ENCODE results near the gene COL8A2.
"Not testable (repeated sequence)": the region's sequence is repeated elsewhere in the genome, so short reads cannot be mapped to it uniquely, and the experiment has no call there.

Gene COL8A2

DNA sequence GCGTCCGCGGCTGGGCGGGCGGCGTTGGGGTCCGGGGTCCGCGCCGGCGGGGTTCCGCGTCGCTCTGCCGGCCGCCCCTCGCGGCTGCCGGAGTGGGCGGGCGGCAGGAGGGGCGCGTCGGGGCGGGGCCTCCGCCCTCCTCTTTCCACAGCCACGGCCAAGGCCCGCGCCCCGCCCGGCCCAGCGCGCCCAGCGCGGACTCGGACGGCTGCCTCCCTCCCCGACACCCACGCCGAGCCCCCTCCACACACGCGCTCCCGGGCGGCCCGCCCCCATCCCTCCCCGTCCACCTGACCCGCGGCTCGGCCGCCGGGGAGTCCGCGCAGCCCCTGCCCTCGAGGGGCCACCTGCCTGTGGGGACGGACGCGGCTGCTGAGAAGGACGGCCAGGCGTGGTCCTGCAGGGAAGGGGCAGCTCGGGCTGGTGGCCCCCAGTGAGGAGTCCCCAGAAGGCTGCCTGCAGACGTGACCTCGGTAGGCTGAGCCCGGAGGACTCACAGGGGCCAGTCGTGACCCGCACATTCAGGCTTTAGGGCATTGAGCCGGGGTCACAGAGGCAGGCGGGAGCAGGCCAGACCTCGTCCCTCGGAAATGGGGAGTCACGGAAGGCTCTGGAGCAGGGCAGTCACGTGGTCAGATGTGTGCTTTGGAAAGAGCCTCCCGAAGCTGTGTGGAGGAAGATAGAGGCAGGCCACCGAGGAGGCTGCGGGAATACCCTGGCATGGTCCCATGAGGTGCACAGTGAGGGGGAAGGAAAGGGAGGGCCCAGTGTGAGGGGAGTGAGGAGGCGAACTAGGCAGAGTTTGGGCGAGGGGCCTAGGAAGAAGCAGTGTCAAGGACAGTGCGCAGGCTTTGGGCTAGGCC lies at the start of gene COL8A2:
Gene COL8A2 (minus strand): TSS at position 94 of the 863 bp plus-strand sequence. CDS start 24,980 bp downstream, outside the sequence.
- DNase-seq, result no peak

DNA sequence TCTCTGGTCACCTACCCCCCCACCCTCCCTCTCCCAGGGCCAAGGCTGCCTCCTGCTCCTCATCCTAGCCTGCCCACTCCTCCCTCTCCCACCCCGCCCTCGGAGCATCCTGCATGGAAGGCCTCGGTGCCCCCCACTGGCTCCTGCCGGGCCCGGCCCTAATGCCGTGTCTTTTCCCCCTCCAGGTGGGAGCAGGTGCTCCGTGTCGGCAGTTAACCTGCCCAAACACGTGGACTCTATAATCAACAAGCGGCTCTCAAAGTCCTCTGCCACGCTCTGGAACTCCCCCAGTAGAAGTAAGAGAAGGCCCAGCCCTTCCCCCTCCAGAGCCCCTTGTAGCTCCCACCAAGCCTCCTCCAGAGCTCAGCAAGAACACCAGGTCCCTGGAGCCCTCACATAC lies 49.7 kb upstream of the COL8A2 start:
- DNase-seq, result no peak

DNA sequence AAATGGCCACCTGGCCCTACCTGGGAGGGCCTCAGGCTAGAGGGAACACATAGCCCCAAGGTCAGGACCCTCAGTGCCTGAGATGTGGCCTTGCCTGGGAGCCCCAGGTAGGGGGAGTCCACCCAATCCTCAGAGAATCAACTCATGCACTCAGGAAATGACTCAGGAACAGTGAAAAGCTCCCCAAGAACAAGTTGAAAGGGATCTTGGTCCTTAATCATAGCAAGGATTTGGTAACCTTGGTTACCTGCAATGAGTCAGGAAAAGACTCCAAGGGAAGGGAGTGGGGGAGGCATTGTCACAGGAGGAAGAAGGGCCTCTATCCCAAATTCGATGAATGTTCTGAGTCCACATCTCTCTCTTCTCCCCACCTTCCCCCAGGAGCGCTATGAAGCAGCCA lies 48.0 kb upstream of the COL8A2 start:
- DNase-seq, result no peak

DNA sequence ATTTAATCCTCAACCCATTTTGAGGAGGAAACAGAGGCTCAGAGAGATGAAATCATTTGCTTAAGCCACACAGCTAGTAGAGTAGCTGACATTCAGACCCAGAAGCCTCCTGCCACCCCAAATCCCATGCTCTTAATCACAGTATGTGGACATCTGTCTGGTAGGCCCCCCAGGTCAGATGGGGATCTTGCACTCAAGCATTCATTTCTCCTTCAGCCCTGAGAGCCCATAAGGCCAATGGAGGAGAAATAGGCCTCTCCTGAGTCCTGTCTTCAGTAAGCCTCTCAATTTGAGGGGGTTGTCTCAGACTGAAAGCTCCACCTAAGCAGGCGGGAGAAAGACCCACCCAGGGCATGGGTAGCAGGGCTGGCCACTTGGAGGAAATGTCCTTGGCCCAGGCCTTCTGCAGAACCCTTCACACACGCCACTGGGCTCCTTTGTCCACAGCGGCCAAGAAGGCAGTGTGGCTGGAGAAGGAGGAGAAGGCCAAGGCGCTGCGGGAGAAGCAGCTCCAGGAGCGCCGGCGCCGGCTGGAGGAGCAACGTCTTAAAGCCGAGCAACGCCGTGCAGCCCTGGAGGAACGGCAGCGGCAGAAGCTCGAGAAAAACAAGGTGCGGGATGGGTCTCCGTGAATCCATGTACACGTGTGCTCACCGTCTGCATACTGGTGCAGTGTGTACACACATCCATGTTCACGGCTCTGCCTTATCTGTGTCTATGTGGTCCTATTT lies 47.2 kb upstream of the COL8A2 start:
- no peak for DNase-seq

DNA sequence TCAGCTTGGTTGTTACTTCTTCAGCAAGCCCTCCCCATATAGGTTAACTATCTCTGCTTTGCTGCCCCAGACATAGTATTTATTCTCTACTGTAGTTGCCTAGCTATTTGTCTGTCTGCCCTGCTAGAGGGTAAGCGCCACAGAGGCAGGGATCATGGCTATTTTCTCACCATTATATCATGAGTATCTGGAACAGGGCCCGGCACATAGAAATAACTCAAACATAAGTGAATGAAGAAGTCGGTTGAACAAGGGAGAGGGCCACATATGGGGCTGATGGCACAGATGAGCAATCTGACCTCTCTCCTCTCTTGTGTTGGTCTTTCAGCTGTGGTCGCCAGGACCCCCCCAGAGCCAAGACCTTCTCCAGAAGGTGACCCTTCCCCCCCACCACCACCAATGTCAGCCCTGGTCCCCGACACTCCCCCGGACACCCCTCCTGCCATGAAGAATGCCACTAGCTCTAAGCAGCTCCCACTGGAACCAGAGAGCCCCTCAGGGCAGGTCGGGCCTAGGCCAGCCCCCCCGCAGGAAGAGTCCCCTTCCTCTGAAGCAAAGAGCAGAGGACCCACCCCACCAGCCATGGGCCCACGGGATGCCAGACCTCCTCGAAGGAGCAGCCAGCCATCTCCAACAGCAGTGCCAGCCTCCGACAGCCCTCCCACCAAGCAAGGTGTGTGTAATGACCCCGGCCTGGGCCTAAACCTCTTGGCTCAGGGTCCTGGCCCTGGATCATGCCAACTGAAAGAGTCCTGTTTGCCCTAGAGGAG lies 45.8 kb upstream of the COL8A2 start:
- DNase-seq, result no peak

DNA sequence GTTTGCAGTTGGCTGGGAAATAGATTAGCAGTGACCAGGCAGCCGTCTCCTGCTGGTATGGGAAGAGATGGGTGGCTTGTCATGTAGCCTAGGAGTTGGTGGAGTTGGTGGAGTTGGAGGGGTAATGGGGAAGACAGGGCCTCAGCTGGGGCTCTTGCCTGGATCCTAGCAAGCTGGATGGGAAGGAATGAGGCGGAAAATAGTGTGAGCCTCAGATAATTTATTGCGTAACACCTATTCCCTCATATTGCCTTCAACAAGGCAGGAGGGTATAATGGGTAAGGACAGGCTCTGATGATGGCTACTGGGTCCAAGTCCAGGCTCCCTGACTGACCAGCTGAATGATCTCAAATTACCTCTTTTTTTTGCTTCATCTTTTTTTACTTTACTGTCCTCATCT lies 43.5 kb upstream of the COL8A2 start:
- no peak for DNase-seq

DNA sequence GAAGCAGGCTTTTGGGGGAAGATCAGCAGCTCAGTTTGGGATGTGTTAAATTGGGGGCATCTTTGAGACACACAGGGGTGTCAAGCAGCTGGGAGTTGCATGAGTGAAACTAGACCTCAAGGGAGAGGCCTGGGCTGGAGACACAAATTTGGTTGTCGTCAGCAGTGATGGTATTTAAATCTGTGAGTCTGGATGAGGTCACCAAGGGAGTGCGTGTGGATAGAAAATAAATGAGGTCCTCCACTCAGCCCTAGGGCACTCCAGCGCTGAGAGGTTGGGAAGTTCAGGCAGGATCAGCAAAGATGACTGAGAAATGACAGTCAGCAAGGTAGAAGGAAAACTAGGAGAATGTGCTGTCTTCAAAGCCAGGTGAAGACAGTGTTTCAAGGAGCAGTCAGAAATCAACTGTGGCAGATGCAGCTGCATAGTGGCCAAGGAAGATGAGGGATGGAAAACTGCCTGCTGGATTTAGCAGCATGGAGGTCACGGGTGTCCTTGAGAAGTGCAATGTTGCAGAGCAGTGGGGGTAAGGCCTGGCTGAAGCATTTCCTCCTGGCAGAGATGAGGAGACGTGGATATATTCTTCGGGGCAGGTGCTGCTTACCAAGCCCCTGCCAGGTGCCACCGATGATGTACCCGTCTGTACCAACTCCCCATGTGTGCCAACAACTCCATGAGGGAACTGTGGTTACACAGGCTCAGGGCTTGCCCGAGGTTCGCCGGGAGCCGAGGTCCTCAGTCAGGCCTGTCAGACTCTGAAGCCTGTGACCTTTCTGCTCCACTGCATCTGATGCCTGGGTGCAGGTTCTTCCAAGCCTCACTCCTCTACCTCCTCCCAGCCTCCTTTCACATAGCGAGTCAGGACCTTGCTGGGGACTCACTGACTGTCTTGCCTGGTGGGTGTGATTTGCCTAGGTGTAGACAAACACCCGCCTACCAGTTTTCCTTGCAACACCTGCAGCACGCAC lies 42.2 kb upstream of the COL8A2 start:
- no peak for DNase-seq

DNA sequence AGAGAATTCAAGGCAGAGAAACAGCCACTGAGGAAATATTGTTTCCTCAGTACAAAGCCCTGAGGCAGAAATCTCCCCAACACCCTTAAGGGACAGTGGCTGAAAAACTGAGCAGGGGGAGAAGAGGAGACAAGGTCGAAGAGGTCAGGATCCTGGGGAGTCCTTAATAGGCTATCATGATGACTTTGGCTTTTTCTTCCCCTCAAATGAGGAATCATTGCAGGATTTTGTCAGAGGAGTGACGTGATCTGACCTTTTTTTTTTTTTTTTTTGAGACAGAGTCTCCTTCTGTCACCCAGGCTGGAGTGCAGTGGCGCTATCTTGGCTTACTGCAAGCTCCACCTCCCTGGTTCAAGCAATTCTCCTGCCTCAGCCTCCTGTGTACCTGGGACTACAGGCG lies 41.1 kb upstream of the COL8A2 start:
- DNase-seq, result no peak

DNA sequence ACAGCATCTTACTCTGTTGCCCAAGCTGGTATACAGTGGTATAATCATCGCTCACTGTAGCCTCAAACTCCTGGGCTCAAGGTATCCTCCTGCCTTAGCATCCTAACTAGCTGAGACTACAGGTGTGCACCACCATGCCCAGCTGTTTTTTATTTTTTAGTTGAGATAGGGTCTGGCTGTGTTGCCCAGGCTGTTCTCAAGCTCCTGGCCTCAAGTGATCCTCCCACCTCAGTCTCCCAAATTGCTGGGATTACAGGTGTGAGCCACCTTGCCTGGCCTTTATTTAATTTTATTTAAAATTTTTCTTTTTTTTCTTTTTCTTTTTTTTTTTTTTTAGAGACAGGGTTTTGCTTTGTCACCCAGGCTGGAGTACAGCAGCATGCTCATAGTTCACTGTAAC lies 40.1 kb upstream of the COL8A2 start:
- DNase-seq, result no peak

DNA sequence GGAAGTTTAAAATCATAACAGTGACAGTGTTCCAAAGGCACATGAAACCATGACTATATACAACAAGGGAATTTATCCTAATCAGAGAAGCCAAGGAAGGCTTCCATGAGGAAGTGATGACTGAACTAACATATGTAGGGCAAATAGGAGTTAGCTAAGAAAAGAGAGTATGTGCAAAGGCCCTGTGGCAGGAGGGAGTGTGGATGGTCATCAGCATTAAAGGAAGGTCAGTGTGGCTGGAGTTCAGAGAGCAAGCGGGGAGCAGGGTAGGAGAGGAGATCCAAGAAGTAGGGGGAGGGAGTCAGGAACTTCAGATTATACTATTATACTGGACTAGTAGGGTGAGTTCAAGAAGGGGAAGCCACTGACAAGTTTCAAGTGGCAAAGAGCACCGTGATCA lies 39.3 kb upstream of the COL8A2 start:
- no peak for DNase-seq

DNA sequence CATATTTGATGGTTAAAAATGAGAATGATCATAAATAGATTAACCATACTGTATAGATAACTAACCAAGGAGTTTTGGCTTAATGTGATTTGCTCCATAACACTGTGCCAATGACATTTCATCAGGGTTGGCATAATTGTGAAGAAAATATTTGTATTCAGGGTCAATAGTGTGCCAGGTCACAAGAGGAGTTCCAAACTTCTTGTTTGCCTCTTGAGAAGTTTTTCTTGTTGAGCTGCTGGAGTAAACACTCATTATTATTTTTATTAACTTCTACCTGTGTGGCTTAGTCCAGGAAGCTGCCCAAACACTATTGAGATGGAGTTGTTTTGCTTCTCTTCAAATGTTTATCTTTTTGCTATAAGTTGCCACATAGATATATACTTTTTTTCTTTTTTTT lies 38.4 kb upstream of the COL8A2 start:
- DNase-seq, result no peak

DNA sequence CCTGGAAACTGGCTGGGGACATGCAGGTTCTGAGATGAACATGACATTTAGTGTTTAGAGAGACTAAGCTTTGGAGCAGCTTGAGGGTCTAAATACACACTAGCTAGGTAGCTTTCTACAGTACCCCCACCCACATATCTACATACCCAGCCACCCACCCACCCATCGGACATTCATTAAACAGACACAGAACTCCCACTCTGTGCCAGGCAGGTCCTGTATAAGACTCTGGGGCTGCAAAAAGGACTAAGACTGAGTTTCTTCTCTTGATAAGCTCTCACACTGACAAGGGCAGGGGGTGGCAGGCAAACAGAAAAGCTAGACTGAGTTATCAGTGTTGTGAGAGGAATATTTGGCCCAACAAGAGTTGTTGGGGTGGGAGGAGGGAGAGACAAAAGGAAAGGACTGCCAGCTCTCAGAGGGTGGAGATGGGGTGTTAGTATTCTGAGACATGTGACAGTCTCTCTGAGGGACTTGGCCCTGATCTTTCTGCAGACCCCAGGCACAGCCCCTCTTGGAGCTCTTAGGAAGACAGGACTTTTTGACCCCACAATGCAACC lies 37.7 kb upstream of the COL8A2 start:
- no peak for DNase-seq

DNA sequence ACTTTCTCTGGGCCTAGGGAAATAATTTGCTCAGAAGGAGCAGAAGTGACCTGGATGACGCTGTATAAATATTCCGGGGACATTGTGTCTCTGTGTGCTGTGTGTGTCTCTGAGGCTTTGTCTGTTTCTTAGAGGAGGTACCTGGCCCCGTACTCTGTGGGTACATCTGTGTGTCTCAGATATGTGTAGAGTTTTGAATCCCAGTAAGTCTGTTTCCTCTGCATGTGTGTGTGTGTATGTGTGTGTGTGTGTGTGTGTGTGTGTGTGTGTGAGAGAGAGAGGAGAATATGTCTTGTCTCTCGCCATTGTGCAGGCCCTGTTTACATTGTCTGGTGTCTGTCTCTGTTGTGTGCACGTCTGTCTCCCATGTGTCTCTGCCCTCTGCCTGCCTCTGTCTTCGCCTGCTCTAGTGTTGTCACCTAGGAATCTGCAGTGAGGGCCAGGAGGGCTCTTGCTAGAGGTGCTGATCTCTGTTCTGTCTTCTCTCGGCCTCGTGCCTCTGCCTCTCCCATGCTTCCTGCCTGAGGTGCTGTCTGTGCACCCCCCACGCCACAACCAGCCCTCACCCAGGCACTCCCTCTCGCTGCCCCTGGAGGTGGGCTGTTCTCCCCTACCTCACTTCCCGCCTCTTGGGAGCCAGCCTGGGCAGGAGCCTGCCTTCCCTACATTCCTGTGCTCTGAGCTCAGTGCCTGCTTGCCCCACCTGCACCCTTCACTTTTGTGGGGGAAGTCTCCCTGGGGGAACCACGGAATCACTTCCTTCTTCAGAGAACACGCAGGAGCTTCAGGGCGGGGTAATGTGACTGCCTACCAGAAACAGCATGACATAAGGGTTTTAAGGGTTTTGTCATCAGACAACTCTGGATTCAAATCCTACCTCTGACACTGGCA lies 36.9 kb upstream of the COL8A2 start:
- DNase-seq, result no peak

DNA sequence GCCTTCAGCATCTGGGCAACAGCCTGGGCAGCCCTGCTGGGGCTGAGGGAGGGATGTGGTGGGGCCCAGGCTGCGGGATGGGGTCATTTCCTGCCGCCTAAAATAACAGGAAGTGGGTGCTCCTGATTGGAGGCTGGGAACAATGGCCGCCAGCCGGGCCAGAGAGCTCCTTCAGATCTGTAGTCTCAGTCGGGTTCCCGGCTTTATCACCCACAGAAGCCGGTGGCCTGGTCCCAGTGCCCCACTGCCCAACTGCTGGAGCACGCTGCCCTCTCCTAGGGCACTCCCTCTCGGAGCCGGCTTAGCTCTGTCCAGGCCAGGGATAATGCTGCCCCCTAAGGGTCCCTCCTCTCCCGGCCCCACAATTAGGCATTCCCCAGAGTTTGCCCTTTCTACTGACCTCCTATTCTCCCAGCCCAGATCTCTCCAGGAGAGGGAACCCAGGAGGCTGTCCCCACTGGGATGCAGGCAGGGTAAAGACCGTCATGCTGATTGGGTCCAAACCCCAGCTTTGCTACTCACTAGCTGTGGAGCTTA lies 36.0 kb upstream of the COL8A2 start:
- no peak for DNase-seq

DNA sequence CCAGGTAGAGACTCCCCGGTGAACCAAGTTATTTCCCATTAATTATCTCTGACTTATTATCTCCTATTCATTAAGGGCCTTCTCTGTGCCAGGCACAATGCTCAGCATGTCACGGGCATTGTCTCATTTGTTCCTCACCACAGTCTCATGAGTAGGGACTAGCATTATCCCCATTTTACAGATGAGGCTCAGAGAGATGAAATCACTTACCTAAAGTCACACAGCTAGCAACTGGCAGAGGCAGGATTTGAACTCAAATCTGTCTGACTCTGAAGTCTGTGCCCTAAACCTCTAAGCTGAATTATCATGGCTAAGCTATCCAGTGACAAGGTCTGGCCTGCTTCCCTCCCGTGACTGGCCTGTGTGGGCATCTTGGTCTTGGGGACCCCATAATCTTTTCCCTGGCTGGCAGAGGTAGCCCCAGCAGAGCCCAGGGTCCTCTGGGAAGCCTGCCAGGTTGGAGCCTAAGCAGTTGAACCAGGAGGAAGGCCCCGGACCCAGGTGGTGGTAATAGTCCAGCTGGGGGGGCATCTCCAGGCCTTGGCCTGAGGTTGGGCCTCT lies 35.4 kb upstream of the COL8A2 start:
- no peak for DNase-seq

DNA sequence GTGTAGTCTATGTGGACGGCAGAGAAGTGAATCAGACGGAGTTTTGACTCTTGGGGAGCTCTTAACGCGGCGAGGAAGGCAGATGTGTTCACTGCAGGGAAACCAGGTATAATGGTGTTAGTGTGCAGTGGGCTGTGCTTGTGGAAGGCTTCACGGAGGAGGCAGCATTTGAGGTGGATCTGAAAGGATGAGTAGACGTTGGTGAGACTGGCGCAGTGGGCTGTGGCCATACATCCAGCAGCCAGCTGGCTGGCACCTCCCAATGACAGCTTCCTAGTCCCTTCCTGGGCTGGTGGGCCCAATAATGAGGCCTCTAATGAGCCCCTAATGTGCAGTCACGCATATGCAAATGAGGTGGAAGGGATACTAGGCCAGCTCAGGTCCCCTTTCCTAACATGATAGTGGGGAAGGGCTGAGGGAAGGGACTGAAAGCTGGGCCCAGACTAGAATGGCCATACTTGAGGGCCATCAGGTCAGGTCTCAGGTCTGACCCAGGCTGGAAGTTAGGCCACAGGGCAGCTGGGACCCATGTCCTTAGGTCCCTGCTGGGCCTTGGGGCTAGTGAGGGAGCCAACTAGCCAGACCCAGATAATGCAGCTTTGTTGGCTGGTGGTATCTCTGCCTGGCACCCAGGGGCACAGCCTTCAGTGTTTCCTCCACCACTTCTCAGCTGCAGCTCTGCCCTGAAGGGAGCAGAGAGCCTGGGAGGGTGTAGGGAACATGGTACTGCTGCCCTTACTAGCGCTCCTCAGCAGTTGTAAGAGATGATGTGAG lies 34.8 kb upstream of the COL8A2 start:
- DNase-seq, result no peak

DNA sequence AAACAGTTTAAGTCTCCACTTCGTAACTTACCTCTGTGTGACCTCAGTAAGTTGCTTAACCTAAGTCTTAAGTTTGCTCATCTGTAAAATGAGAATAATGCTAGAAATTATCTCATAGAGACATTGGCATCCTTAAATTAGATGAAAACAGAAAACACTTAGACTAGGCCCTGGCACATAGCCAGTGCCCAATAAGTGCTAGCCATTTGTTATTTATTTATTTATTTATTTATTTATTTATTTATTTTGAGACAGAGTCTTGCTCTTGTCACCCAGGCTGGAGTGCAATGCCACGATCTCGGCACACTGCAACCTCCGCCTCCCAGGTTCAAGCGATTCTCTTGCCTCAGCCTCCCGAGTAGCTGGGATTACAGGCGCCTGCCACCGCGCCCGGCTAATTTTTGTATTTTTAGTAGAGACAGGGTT lies 33.8 kb upstream of the COL8A2 start:
- DNase-seq, result not testable (repeated sequence)

DNA sequence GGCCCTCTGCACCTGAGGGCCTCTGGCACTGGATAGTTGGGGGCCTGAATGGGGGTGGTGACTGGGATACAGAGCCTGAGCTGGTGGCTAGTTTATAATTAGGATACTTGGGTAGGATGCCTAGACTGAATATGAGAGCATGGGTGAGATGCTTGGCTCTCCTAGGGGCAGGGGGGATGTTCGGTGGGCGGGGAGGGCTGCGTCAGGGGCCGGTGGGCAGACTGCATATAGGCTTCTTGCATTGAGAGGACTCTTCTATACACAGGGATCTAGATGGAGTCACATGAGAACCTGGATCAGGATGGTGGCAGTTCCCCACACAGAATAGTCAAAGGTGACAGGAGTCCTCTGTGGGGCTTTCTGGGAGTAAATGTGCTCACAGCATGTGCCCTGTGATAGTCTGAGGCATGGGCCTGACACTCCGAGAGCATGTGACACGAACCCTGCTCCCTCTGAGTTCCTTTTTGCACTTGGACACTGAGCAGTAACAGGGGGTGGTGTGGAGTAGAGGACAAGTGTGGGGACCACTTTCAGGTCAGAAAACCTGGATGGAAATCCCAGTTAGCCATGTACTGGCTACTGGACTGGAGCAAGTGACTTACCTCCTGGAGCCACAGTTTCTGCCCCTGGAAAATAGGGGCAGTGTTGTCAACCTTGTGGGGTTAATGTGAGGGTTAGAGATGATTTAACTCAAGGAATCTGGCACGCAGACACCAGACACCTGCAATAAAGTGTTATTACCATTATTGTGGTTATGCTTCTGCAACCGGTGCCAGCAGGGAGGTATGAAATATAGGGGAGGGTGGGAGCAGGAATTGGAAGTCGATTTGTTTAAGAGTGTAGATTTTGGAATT lies 33.2 kb upstream of the COL8A2 start:
- DNase-seq, result no peak
